Measurements from ENCODE around the gene AGAP5.
"Not testable (repeated sequence)": the region's sequence is repeated elsewhere in the genome, so short reads cannot be mapped to it uniquely, and the experiment has no call there.

Gene AGAP5

DNA sequence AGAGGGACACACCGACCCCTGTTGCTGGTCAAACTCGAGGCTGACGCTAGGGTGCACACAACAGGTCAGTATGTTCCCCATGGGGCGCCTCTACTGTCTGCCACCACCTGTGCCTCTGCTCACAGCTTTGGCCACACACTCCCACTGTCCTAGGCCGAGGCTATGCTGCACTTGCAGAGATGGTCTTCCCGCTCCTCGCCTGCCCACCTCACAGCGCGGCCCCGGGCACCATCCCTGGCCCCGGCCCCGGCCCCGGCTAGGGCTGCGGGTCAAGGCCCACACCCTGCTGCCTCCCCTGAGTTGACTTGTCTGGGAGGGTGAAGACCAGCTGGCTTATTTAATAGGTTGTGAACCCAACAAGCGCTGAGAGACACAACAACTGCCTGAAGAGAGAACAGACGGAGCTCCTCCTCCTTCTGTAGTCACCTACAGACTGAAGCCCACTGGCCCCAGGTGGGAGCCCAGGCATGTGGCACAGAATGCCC, at the start of gene AGAP5:
Gene AGAP5 (minus strand): TSS at position 435 of the 485 bp plus-strand sequence. CDS start 354 bp downstream, at position 81.
- not testable (repeated sequence) for DNase-seq (ENCODE audit: low read depth in 1 of 2, low spot score in 1 of 2)

DNA sequence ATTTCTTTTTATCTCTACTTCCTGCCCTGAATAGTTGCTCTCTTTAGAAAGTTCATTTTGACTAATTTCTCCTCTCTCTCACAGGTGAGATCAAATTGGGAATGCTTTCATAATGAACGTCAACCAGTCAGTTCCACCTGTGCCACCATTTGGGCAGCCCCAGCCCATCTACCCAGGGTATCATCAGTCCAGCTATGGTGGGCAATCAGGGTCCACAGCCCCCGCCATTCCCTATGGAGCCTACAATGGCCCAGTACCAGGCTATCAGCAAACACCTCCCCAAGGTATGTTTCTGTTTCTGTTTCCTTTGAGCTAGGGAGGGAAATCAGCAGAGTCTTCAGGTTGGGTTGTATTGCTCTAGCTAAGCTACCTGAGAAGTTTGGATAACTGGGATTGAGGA, 48.8 kb upstream of the AGAP5 start:
- DNase-seq (ENCODE audit: low read depth in 1 of 2, low spot score in 1 of 2), result no peak

DNA sequence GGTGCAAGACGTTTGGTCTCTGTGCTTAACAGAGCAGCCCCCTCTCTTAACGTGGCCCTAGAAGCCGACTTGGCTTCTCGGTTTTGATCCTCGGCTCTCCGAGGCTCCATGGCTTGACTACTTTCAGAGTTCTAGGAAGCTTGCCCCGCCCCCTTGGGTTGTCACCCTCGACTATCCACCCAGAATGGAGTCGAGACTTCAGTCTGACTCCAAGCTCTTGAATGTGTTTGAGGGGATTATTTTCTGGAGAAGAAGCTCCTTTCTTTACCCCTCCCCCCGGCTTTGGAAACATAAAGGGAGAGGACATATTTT, 46.7 kb upstream of the AGAP5 start:
- peak in 1 of 2 donors; percentile 23 for DNase-seq (ENCODE audit: low read depth in 1 of 2, low spot score in 1 of 2)

DNA sequence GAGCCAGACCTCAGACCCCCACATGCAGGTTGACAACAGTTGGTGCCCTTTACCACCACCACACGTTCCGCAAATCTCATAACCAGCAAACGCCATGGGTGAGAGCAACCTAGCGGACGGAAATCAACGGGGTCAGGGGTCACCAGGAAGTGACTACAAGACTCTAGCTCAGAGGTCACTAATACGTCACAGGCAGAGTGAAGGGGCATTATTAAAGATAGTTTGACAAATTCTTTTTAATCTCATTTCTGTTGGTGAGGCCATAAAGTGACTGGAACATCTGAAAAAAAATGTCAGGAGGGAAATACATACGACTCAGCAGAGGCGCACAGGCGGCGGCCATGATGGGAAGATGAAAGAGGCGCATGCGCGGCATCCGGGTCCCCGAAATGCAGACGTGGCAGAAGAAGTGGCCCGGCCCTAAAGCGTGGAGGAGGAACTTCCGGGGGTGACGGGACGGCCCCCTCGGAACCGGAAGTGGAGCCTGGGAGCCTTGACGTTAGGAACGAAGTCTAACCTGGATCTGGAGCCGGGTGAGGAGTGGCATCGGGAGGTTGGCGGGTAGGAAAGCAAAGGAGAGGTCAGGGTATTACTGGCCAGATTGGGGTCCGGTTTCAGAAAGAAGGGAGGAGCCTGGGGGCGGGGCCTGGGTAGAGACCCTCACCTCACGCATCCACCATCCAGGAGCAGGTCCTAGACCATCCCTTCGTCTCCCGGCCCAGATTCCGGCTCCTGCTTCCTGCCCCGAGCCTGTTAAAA, 46.2 kb upstream of the AGAP5 start, which contains the start of gene SEC24C:
Gene SEC24C (plus strand): TSS at position 468 of the 759 bp plus-strand sequence. CDS start 2,461 bp downstream, outside the sequence.
- peak; percentile 89 for DNase-seq (ENCODE audit: low read depth in 1 of 2, low spot score in 1 of 2)

DNA sequence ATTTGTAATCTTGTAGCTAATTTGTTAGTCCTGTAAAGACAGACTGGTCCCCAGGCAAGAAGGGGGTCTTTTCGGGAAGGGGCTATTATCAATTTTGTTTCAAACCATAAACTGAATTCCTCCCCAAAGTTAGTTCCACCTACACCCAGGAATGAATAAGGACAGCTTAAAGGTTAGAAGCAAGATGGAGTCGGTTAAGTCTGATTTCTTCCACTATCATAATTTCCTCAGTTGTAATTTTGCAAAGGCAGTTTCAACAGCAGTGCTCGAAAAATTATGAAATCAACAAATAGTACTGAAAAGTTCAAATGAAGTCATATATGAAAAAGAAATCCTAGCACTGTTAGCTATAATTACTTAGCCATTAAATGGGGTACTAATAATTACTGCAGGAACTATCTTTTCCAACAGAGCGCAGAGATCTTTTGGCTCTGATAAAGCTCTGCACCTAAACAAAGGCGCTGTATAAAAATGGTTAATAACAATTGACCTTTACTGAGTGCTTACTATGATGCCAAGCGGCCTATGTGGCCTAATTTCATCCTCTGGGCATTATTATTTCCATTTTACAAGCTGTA, 45.5 kb upstream of the AGAP5 start:
- no peak for DNase-seq (ENCODE audit: low read depth in 1 of 2, low spot score in 1 of 2)

DNA sequence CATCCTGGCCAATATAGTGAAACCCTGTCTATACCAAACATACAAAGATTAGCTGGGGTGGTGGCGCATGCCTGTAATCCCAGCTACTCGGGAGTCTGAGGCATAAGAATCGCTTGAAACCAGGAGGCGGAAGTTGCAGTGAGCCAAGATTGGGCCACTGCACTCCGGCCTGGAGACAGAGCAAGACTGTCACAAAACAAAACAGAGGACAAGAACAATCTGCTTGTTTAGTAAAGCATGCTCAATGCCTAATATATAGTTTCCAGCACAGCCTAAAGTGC, 44.5 kb upstream of the AGAP5 start:
- DNase-seq (ENCODE audit: low read depth in 1 of 2, low spot score in 1 of 2), result no peak

DNA sequence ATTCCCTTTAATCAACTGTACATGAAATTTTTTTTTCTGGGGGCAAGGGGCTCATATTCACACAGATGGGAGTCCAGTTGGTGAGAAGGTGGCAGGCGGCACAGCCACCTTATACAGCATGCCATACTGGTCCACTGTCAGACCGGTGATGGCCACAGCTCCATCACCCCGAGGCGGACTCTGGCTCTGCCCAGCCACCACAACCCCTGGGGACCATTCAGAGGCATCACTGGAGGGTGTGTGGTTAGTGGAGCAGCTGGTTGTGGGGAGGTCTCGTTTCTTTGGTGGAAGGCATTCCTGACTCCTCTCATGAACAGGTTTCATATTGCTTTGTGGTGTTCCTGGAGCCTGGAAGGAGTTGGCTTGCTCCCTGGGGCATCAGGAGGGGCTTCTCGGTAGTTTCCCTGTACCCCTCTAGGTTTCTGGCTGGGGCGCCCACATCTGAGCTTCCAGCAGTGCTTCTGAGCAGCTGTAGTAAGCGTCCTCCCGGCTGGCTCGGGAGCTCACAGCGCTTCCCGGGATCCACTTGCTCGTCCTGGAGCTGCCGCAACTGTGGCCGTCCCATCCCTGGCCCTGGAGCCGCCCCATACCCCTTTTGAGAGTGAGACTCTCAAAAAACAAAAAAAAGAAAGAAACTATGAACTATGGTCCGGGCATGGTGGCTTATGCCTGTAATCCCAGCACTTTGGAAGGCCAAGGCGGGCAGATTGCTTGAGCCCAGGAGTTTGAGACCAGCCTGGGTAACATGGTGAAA, 42.8 kb upstream of the AGAP5 start:
- DNase-seq (ENCODE audit: low read depth in 1 of 2, low spot score in 1 of 2), result not testable (repeated sequence)

DNA sequence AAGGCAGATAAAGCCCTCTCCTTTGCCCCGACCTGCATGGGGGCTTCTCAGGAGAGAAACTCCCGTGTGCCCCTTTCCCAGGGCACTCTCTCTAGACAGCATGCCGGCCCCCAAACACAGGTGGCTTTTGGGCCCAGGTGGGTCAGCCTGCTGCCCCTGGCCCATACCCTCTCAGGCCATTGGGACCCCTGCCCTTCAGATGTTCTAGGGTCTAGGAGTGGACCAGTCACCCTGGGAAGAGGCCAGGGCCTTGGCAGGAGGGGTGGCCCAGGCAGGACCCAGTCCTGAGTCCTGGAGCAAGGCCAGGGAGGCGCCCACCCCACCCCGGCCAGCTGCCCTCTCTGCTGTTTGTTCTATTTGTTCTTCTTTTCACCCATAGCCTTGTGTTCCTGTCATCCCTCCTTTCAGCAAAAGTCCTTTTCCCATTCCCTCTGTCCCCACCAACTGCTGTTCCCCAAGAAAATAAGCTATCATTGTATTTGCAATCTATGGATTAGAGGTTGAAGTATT, 36.9 kb upstream of the AGAP5 start:
- DNase-seq (ENCODE audit: low read depth in 1 of 2, low spot score in 1 of 2), result no peak

DNA sequence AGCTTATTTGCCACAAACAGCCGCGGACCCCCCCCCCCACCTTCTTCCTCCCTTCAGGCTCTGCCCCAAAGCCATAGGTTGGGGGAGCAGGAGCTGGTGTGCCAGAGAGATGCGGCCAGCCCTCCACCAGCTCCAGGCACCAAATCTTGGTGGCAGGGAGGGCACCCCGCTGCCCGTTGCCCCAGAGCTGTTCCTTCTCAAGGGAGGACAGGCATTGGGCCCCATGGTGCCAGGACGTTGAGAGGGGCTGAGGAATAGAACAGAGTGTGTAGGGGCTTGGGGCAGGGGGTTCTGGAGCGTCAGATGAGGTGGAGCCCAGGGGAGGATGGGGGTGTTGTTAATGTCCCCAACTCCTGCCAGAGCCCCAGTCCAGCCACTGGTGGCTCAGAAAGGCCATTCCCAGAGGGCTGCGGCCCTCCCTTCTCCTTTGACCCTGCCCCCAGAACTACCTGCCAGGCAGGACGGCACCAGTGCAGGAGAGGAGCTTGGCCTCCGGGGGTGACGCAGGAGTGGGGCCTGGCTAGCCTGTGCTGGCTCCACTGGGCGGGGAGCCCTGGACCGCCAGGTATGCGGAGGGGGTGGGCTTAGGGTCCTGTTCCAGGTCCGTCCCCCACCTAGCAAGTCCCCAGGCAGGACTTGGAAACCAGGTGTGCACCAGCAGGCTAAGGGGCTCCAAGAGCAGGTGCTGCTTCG, 36.3 kb upstream of the AGAP5 start:
- DNase-seq (ENCODE audit: low read depth in 1 of 2, low spot score in 1 of 2), result no peak

DNA sequence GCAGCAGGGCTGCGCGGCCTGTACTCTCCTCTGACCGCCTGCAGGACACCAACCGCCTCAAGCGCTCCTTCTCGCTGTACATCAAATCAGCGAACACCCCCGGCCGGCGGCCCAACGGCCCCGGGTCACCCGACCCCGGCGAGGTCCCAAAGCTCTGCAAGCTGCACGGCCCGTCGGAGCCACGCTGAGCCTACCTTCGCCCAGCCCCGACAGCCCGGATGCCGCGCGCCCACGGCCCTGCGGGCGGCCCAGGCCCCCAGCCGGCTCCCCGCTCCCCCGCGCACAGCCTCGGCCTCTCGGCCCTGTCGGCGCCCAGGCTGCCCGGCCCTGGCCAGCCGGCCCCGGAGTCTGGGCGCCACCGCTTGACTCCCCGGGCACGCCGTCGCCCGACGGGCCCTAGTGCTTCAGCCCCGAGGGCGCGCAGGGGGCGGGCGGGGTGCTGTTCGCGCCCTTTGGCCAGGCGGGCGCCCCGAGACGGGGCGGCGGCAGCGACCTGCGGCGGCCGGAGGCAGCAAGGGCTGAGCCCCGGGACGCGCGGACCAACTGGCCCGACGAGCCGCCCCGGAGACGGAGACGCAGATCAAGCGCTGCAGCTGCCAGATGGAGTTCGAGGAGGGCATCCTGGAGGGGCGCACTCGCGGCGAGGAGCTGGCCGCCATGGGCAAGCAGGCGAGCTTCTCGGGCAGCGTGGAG, 35.2 kb upstream of the AGAP5 start:
- DNase-seq (ENCODE audit: low read depth in 1 of 2, low spot score in 1 of 2), result no peak

DNA sequence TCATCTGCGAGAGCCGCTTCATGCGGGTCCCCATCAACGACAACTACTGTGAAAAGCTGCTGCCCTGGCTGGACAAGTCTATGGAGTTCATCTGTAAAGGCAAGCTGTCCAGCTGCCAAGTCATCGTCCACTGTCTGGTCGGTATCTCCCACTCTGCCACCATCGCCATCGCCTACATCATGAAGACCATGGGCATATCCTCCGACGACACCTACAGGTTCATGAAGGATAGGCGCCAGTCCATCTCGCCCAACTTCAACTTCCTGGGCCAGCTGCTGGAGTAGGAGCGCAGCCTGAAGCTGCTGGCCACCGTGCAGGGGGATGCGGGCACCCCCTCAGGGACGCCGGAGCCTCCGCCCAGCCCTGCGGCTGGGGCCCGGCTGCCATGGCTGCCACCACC, 34.5 kb upstream of the AGAP5 start:
- no peak for DNase-seq (ENCODE audit: low read depth in 1 of 2, low spot score in 1 of 2)

DNA sequence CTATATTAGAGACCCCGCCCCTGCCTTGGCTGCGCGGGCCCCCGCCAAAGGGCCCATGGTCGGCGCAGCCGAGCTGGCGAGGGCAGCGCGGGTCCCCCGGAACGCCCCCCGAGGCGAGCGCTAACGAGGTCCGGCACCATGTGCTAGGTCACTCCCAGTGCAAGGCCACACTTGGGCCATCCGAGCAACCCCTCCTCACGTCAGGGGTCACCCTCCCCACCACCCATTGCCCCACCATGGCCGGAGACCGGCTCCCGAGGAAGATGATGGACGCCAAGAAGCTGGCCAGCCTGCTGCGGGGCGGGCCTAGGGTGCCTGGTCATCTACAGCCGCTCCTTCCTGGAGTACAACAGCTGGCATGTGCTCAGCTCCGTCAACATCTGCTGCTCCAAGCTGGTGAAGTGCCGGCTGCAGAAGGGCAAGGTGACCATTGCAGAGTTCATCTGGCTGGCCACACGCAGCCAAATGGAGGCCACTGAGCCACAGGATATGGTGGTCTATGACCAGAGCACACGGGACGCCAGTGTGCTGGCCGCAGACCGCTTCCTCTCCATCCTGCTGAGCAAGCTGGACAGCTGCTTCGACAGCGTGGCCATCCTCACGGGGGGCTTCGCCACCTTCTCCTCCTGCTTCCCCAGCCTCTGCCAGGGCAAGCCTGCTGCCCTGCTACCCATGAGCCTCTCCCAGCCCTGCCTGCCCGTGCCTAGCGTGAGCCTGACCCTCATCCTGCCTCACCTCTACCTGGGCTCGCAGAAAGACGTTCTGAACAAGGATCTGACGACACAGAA, 33.9 kb upstream of the AGAP5 start:
- no peak for DNase-seq (ENCODE audit: low read depth in 1 of 2, low spot score in 1 of 2)

DNA sequence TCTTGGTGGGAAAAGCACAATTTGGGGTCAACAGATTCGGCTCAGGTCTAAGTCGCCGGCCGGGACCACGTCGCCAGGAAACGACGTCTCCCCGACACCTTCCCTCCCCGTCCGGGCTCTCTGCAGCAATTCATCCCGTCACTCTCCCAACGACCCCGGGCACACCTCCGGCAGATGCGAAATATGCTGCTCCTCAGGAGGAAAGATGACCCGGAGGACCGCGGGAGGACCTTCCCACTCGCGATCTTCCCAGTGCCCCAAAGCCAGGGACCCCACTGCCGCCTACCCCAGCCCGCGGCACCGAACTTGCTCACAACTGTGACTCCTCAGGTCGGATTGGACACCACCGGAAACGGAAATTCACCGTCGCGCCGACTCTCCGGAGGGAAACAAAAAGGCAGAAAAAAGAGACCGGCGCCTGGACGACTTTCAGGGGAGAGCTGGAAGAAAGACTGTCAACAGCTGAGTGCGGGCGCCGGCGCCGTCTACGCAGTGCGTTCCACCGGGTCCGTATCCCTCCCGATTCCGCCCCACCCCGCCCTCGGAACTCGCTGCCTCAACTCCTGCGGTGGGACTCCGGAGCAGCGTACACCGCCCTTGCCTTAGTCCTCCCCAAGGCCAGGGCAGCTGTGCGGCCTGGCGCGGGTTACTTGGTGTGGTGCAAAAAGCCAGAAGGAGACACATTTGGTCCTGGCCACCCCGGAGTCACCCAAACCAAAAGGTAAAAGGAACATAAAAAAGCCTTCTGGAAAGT, 32.4 kb upstream of the AGAP5 start:
- DNase-seq (ENCODE audit: low read depth in 1 of 2, low spot score in 1 of 2), result peak; percentile 86 to 88

DNA sequence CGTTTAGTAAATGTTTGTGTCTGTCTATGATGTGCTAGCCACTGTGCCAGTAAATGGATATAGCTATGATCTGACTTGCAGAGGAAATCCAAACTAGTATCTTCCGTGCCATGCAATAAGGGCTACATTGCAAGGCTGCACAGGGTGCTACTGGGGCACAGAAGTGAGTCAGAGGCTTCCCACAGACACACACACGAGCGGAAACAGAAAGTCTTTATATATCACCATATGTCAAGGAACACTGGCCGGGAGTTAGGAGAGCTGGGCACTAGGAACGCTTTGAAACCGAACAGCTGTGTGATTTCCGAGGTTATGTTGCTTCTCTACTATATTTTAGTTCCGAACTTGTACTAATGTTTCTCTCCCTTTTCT, 31.9 kb upstream of the AGAP5 start:
- peak in 1 of 2 donors; percentile 23 for DNase-seq (ENCODE audit: low read depth in 1 of 2, low spot score in 1 of 2)

DNA sequence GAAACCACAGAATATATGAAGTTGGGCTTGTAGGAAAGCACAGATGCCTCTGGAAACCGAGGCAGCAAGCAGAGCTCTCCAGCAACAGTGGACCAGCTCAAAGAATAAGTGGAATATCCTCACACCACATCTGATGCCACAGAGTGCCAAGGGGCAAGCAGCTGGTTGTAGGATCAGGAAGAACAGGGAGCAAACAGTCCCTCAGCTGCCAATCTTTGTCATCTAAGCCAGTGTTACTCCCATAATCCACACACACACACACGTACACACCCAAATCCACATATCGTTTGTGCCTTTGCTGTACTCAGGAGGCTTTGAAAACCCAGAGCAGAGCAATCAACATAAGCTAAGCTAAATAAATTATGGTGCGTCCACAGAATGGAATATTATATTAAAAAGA, 25.6 kb upstream of the AGAP5 start:
- DNase-seq (ENCODE audit: low read depth in 1 of 2, low spot score in 1 of 2), result no peak

DNA sequence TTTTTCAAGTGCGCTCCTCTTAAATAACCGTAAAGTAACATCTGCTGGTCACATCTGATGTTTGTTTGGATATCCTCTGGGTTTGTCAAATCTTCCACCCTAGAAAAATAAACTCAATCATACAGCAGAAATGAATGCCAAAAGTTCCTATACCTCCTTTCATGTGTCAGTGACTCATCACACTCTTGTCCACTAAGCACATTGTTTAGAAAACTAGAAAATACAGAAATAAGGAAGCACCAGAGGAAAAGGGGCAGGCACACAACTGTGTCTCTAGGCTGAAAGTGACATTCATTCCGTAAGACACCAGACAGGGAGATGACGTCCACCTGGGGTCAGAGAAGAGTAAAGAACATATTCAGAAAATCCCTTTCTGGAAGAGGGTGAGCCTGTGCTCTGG, 22.7 kb upstream of the AGAP5 start:
- not testable (repeated sequence) for DNase-seq (ENCODE audit: low read depth in 1 of 2, low spot score in 1 of 2)

DNA sequence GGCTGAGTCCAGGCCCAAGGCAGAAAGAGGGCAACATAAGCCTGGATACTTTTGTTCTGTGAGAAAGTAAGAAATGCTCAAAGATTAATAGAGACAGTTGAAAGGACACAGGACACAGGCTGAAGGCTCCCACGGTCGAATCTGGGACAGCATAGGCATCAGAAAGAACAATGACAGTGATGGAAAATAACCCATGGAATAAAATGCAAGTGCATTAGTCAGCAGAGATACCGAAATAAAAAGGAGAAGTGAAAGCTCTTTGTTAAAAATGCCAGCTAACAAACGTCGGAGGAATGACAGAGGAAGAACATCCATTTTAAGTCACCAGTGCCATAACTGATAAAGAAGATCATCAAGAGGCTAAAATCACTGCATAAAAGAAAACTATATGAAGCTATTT, 19.6 kb upstream of the AGAP5 start:
- DNase-seq (ENCODE audit: low read depth in 1 of 2, low spot score in 1 of 2), result no peak

DNA sequence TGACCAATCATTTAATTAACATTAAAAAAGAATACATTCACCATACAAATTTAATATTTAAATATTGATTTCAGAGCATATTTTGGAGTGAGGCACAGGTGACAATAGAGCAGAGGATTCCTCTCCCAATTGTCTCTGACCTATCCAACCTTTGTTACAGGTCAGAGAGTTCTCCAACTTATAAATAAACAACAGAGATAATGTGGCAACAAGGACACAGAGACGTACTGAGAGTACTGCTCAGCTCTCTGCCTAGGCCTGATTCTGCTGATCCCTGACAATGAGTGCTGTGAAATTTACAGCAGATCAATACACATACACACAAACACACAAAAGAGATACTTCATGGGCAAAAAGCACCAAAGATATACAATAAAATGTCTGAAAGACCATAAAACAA, 18.3 kb upstream of the AGAP5 start:
- DNase-seq (ENCODE audit: low read depth in 1 of 2, low spot score in 1 of 2), result no peak
